Brain pericyte (primary cell): ENCODE results near the gene EMC8.
"Not testable (repeated sequence)": the region's sequence is repeated elsewhere in the genome, so short reads cannot be mapped to it uniquely, and the experiment has no call there.

Experiments
- DNase-seq: peaks from one replicate; pipeline ENCODE4 v3.0.0-alpha.2; 2012; ENCODE audit warnings: low read depth, low spot score

Gene EMC8

DNA sequence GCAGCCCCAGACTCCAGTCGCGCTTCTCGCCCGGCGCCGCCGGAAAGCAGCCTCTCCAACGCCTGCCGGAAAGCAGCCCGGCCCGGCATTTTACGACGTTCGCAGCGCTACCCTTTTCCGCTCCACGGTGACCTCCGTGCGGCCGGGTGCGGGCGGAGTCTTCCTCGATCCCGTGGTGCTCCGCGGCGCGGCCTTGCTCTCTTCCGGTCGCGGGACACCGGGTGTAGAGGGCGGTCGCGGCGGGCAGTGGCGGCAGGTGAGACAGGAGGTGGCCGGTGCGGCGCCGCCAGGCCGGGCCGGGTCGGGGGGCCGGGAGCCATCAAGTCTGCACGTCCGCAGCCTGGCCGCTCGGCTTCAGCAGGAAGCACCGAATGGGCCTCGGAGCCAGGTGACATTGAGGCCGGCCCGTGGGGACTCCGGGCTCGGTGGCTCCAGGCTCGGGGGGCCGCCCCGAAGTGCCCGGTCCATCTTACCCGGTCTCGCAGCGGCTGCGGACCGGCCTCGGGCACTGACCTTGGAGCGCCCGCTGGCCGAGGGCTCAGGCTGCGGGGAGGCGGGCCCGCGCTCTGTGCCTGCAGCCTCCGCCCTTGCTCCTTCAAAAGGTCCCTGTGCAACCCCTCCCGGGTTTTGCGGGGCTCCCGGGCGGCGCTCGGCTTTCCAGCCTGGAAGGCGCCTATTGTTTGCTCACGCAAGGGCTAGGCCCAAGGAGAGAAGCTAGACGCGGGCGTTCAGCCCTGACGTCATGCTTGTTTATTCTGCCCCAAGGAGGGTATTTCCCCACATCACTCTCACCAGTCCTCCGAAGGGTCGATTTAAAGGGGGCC is at the start of gene EMC8, which contains the start of gene COX4I1:
Gene EMC8 (minus strand): TSS at position 48 of the 824 bp plus-strand sequence. CDS start 249 bp downstream, outside the sequence.
Gene COX4I1 (plus strand): TSS at position 199 of the 824 bp plus-strand sequence. CDS start 1,511 bp downstream, outside the sequence.
- peak; percentile 73 for DNase-seq

GRCh38 chr16:85848986-85849385 is 49.6 kb upstream of the EMC8 start:
- DNase-seq = no peak

- DNase-seq = no peak
Observed at GRCh38 chr16:85847681-85848601, 48.6 kb upstream of the EMC8 start.

DNA sequence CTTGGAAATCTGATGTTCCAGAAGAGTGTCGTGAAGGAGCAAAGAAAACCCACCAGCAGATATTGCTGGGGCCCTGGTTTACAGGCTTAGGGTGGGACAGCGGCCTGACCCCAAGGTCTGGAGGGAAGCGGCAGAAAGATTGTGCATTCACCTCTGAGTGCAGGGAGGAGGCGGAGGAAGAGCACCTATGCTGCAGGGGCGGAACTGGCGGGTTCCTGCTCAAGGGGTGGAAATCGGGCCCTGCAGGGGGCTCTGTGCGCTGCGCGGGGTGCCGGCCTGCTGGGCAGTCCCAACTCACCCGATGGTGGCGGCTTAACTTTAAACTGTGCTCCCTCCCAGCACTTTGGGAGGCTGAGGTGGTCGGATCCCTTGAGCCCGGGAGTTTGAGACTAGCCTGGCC is 47.7 kb upstream of the EMC8 start:
- no peak for DNase-seq

- DNase-seq = no peak
Observed at GRCh38 chr16:85846461-85846860, 47.1 kb upstream of the EMC8 start.

DNA sequence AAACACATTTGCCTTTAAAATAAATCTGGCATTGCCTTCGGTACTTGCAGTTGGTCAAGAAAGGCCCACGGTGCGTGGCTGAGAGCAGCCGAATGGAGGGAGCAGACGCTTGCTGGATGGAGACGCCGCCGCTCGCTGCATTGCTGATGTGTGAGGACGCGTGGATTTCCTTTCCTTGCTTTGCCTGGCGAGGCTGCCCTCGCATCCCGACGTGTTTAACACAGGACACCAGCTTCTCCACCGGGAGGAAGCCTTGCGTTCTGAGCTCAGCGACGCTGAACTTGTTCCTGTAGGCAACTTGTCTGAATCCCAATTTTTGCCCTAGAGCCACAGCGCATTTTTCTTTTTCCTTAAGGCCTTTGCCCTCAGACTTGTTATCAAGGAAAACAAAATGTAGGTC is 45.9 kb upstream of the EMC8 start:
- no peak for DNase-seq

DNA sequence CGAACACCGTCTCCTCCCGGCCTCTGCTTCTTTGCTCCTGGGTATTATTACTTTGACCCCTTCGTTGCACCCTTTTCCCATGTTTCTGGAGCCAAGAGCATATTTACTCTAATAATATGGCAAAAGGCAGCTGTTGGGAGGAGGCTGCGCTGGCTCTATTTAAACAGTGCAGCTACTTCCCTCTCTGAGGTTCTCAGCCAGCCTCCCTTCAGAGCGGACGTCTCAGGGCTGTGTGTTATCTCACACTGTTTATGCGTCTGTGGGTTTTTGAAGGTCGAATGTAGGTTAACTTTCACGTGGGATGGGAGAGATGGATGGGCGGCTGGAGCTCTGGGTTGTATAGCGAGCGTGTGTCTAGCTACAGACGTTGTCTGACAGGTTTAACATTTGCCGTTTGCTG is 45.4 kb upstream of the EMC8 start:
- no peak for DNase-seq

- no peak for DNase-seq
Observed at GRCh38 chr16:85844169-85844481, 44.8 kb upstream of the EMC8 start.

DNA sequence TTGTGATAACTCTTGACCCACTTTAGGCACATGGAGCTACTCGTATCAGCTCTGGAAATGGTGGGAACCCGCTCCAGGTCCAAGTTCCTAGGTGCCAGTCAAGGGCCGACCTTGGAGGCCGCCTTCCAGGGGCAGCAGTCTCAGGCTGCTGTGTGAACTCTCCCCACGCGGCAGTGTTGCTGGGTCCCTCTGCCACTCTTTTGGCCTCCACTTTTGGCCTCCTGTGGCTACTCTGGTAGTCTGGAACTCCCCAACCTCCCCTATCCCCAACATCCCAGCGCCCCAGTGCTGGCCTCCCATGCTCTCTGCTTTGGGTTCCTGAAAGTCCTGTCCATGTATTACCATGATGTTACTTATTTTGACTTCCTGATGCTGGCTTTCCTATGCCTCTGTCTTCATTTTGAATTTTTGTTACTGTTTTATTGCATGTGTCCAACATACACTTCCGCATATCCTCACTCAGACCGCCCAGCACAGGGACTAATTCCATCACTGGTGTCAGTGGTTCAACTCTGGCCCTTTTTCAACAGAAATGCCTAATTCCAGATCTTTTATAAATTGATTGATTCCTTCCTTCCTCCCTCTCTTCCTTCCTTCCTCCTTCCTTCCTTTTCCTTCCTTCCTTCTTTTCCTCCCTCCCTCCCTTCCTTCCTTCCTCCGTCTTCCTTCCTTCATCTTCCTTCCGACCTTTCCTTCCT is 44.3 kb upstream of the EMC8 start:
- DNase-seq = no peak

- DNase-seq = no peak
Observed at GRCh38 chr16:85842848-85843247, 43.5 kb upstream of the EMC8 start.

- DNase-seq = no peak
Observed at GRCh38 chr16:85842435-85842834, 43.1 kb upstream of the EMC8 start.

GRCh38 chr16:85840801-85841200 is 41.5 kb upstream of the EMC8 start:
- DNase-seq = no peak

GRCh38 chr16:85840395-85840794 is 41.1 kb upstream of the EMC8 start:
- DNase-seq = no peak

DNA sequence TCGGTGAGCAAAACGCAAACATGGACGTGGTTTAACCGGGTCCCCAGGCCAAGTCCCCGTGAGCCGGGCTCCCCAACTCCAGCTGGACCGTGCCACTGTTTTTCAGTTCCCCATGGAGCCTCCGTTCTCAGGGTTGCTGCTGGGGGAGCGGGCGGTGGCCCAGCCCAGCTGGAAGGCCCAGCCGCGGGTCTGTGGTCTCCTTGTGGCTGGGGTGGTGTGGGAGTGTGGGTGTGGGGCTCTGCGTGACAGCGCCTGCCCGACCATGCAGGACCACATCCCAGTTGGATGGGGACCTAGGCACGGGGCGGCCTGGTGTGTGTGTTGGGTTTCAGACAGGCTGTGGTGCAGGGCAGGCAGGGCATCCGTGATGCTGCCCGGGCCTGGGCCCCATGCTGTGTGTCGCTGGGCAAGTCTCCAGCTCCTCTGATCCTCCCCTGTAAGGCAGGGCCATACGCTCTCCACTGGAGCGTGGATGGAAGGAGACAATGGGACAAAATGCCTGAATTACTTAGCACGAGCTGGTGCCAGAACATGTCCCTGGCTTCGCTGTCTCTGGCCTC is 40.4 kb upstream of the EMC8 start:
- DNase-seq = no peak

DNA sequence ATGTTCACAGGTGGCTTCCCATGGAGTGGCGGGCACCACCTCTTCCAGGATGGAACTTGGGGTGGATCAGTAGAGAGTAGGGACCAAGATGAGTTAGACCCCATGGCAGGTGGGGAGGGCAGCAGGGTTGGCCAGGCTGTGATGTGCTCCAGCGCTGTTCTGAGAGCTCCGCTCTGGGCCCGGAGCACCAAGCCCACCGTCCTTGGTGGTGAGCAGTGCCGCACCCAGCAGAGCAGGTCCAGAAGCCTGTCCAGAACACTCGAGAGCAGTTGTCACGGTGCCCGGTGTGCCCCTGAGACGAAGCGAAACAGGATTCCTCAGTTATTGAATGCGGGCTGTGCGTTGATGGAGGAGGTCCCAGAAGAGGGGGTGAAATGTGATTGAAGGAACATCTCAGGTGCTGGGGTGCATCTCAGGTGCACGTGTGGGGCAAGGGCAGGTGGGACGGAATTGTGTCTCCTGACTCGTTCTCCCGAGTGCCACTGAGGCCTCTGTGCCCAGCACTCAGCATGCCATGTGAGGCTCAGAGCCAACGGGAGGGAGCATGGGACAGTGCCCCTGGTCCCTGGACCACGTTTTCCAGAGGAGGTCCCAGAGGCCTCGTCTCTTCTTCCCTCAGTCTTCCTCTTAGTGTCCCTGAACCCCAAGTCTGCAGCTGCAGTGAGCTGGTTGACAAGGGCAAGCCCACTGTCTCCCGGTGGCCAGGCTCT is 39.7 kb upstream of the EMC8 start:
- no peak for DNase-seq

DNA sequence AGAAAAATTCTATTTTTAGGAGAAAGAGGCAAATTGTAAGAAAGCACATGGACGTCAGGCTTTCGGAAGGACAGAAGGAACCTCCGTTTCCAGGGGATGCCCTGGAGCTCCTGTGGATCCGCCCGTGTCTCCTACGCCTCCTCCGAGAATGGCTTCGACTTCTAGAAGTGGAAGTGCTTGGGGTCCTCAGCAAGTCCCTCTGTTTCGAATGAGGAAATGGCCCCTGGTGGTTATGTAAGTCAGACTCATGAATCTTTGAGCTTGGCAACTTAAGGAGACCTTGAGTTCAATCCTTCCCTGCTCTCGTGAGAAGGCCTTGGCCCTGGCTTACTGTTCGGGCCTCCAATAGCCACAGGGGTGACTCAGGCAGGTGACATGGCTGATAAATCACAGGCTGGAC is 39.0 kb upstream of the EMC8 start:
- no peak for DNase-seq

GRCh38 chr16:85837654-85838053 is 38.3 kb upstream of the EMC8 start:
- DNase-seq = not testable (repeated sequence)

GRCh38 chr16:85836706-85837582 is 37.6 kb upstream of the EMC8 start:
- no peak for DNase-seq

DNA sequence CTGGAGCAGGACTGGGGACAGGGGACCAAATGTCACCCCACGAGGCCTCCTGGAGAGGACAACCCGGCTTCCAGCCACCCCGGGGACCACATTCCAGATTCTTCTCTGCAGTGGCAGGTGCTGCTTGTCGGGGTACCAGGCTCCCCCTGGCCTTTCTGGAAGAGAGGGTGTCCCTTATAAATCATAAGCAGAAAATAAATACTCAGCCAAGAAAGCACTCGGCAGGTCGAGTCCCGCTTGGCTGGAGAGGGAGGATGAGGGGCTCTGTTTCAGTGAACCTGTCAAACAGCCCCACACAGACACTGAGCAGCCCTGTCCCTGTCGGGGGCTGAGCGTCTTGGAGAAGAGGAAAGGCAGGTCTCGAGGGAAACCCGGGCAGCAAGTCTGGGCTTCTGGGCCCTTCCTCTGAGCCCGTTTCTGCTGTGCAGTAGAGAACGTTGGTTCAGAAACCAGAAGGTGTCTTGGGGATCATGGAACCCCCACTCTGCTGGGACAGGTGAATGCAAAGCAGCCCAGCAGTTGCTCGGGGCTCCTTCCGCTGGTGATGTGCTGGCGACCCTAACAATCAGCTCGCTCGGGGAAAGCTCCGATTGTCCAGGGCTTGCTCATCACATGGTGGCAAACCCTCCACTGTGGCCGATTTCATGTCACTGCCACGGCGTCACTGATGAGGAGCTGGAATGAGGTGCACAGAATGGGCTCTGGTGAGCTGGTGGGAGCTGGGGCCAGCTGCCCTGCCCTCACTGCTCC is 36.8 kb upstream of the EMC8 start:
- no peak for DNase-seq
